Measurements from ENCODE around the gene CCAR1.

CCAR1 gene

GRCh38 chr10:68787813-68788212, 66.8 kb downstream of the CCAR1 start:
- TF ChIP-seq, protein P1, sequence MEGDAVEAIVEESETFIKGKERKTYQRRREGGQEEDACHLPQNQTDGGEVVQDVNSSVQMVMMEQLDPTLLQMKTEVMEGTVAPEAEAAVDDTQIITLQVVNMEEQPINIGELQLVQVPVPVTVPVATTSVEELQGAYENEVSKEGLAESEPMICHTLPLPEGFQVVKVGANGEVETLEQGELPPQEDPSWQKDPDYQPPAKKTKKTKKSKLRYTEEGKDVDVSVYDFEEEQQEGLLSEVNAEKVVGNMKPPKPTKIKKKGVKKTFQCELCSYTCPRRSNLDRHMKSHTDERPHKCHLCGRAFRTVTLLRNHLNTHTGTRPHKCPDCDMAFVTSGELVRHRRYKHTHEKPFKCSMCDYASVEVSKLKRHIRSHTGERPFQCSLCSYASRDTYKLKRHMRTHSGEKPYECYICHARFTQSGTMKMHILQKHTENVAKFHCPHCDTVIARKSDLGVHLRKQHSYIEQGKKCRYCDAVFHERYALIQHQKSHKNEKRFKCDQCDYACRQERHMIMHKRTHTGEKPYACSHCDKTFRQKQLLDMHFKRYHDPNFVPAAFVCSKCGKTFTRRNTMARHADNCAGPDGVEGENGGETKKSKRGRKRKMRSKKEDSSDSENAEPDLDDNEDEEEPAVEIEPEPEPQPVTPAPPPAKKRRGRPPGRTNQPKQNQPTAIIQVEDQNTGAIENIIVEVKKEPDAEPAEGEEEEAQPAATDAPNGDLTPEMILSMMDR (IDR thresholded peaks at IDR 0.05) = no peak

- TF ChIP-seq, protein P1 (IDR thresholded peaks at IDR 0.05) = no peak
These were observed 69.4 kb downstream of the CCAR1 start for GRCh38 chr10:68790476-68790875.

GRCh38 chr10:68792115-68792514, 71.1 kb downstream of the CCAR1 start:
- TF ChIP-seq, protein P1 (IDR thresholded peaks at IDR 0.05) = peak; percentile 31; the same call in 1 of the 2 replicates

GRCh38 chr10:68795886-68796532, 75.0 kb downstream of the CCAR1 start:
- TF ChIP-seq, protein P1 (IDR thresholded peaks at IDR 0.05) = no peak

DNA sequence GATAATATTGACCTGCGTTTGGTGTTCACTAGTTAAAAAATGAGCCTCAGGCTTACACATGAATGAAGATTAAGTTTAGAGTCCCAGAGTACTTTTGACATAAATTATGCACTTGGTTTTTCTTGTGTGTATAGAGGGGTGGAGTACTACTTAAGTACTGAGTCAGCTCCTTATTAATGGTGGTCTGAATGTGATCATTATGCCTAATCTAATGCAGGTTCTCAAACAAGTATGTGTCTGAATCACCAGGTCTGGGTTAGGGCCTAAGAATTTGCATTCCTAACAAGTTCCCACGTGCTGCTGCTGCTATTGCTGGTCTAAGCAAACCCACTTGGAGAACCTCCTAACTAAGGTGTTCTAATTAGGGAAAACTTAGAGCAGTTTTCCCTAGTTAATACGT, 75.6 kb downstream of the CCAR1 start:
- TF ChIP-seq, protein P1 (IDR thresholded peaks at IDR 0.05) = no peak

GRCh38 chr10:68800211-68800610, 79.2 kb downstream of the CCAR1 start:
- TF ChIP-seq, protein P1 (IDR thresholded peaks at IDR 0.05) = no peak

- TF ChIP-seq, protein P1 (IDR thresholded peaks at IDR 0.05) = no peak
These were observed 83.7 kb downstream of the CCAR1 start for GRCh38 chr10:68804692-68805091.
